AG10803 (cell line): ENCODE data around the gene ELANE.
"Not testable (repeated sequence)": the region's sequence is repeated elsewhere in the genome, so short reads cannot be mapped to it uniquely, and the experiment has no call there.

Experiments used
- DNase-seq: peaks from one replicate; pipeline ENCODE4 v3.0.0; 2010; ENCODE audit warnings: low read depth
- H3K4me3 ChIP-seq: 2 replicates; pipeline ENCODE4 v1.5.1; 2011; ENCODE audit warnings: mild to moderate bottlenecking, low read length, control low read depth
- TF ChIP-seq, protein P1 (sequence below): conservative IDR thresholded peaks from 2 replicates; pipeline ENCODE4 v1.5.1; 2011; ENCODE audit warnings: mild to moderate bottlenecking, low read length, control low read depth, inconsistent platforms

The ELANE gene

DNA sequence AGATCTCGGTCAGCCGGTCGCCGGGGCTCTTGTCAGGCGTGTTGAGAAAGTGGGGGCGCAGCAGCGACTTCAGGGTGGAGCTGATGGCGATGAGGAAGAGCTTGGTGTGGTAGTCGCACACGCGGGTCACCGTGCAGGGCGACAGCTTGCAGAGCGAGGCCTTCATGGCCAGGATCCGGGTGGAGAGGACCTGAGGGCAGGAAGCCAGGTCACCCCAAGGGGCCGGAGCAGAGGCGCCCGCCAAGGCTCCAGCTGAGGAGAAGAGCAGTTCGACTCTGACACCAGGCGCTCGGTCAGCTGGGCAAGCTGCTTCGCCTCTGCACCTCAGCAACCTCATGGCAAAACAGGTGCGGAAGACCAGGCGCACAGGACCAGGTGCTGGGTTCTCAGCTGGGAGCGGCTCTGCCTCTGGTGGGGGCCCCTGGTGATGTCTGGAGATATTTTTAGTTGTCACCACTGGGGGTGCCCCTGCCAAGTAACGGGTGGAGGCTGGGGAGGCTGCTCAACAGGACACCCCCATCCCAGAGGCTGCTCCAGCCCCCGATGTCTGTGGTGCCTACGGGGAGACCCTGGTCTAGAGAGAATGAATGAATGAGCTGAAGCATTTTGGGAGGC, 23.3 kb downstream of the ELANE start:
- TF ChIP-seq, protein P1, sequence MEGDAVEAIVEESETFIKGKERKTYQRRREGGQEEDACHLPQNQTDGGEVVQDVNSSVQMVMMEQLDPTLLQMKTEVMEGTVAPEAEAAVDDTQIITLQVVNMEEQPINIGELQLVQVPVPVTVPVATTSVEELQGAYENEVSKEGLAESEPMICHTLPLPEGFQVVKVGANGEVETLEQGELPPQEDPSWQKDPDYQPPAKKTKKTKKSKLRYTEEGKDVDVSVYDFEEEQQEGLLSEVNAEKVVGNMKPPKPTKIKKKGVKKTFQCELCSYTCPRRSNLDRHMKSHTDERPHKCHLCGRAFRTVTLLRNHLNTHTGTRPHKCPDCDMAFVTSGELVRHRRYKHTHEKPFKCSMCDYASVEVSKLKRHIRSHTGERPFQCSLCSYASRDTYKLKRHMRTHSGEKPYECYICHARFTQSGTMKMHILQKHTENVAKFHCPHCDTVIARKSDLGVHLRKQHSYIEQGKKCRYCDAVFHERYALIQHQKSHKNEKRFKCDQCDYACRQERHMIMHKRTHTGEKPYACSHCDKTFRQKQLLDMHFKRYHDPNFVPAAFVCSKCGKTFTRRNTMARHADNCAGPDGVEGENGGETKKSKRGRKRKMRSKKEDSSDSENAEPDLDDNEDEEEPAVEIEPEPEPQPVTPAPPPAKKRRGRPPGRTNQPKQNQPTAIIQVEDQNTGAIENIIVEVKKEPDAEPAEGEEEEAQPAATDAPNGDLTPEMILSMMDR: no peak
- no peak for DNase-seq

GRCh38 chr19:876089-876488, 24.0 kb downstream of the ELANE start:
- TF ChIP-seq, protein P1: no peak
- H3K4me3 ChIP-seq: no peak overlapping the region
- DNase-seq: no peak

More for the DNA sequence above, 23.3 kb downstream of the ELANE start:
- H3K4me3 ChIP-seq: no peak overlapping the region

GRCh38 chr19:876780-877314, 24.7 kb downstream of the ELANE start:
- TF ChIP-seq, protein P1: no peak
- no peak for DNase-seq
- no peak overlapping the region for H3K4me3 ChIP-seq

- not testable (repeated sequence) for DNase-seq, H3K4me3 ChIP-seq
Observed at GRCh38 chr19:877992-878660, 26.0 kb downstream of the ELANE start.

DNA sequence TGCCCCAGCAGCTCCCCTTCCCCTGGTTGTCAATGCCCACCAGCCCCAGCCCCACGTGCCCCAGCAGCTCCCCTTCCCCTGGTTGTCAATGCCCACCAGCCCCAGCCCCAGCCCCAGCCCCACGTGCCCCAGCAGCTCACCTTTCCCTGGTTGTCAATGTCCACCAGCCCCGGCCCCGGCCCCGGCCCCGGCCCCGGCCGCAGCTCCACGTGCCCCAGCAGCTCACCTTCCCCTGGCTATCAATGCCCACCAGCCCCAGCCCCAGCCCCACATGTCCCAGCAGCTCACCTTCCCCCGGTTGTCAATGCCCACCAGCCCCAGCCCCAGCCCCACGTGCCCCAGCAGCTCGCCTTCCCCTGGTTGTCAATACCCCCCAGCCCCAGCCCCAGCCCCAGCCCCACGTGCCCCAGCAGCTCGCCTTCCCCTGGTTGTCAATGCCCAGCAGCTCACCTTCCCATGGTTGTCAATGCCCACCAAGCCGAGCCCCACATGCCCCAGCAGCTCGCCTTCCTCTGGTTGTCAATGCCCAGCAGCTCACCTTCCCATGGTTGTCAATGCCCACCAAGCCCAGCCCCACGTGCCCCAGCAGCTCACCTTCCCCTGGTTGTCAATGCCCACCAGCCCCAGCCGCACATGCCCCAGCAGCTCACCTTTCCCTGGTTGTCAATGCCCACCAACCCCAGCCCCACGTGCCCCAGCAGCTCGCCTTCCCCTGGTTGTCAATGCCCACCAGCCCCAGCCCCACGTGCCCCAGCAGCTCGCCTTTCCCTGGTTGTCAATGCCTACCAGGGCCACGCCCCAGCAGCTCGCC, 26.9 kb downstream of the ELANE start:
- not testable (repeated sequence) for DNase-seq, H3K4me3 ChIP-seq

GRCh38 chr19:879711-880438, 27.8 kb downstream of the ELANE start:
- no peak overlapping the region for H3K4me3 ChIP-seq
- DNase-seq: no peak
- TF ChIP-seq, protein P1: no peak

- TF ChIP-seq, protein P1: no peak
- no peak overlapping the region for H3K4me3 ChIP-seq
- DNase-seq: no peak
Observed at GRCh38 chr19:881385-882071, 29.4 kb downstream of the ELANE start.
